PFSK-1 (cell line): ENCODE data around the gene SERPINB10.

Experiments
- FOXP2 ChIP-seq: optimal IDR thresholded peaks from 2 replicates; pipeline ENCODE3; 2011; ENCODE audit warnings: borderline replicate concordance, control low read depth, inconsistent platforms; ENCODE audit not compliant: insufficient read depth; ENCODE audit errors: extremely low read length, extremely low read depth
- POLR2AphosphoS5 ChIP-seq: IDR thresholded peaks from 2 replicates; pipeline ENCODE4 v1.6.1; 2012; ENCODE audit warnings: low read depth, mild to moderate bottlenecking, control low read depth, low read length, moderate library complexity
- REST ChIP-seq, 2 experiments: IDR thresholded peaks; 2 replicates each; pipeline versions ENCODE4 v1.6.1 to v1.8.0; 2011 to 2012; ENCODE audit warnings: low read depth in 2 of 2, low read length in 2 of 2, control low read depth in 1 of 2, inconsistent platforms in 1 of 2, mild to moderate bottlenecking in 1 of 2, moderate library complexity in 1 of 2; ENCODE audit not compliant: insufficient read depth in 1 of 2
- SIN3A ChIP-seq: IDR thresholded peaks from 2 replicates; pipeline ENCODE4 v1.6.1; 2012; ENCODE audit warnings: mild to moderate bottlenecking, low read length, moderate library complexity, borderline replicate concordance; ENCODE audit not compliant: insufficient read depth
- TAF1 ChIP-seq: IDR thresholded peaks from 2 replicates; pipeline ENCODE4 v1.6.1; 2012; ENCODE audit warnings: low read length, control low read depth, borderline replicate concordance; ENCODE audit not compliant: insufficient read depth

Gene SERPINB10

GRCh38 chr18:63878343-63878742 is 29.4 kb upstream of the SERPINB10 start:
- TF ChIP-seq SIN3A (no peak), POLR2AphosphoS5 (no peak), TAF1 (no peak), FOXP2 (no peak), REST (IDR thresholded peaks at IDR 0.05; ENCODE audit: insufficient read depth in 1 of 2, low read depth in 2 of 2, low read length in 2 of 2) (no peak)

GRCh38 chr18:63878925-63879324 is 28.8 kb upstream of the SERPINB10 start:
- no peak; the same call in 1 of the 2 replicates for TF ChIP-seq POLR2AphosphoS5
- no peak for TF ChIP-seq FOXP2

- TF ChIP-seq REST (IDR thresholded peaks at IDR 0.05; ENCODE audit: insufficient read depth in 1 of 2, low read depth in 2 of 2, low read length in 2 of 2) = no peak
- no peak for TF ChIP-seq TAF1
- TF ChIP-seq SIN3A = no peak
- no peak for TF ChIP-seq FOXP2
- TF ChIP-seq POLR2AphosphoS5 = no peak
These were observed 28.0 kb upstream of the SERPINB10 start for GRCh38 chr18:63879709-63880108.

- no peak for TF ChIP-seq POLR2AphosphoS5
- TF ChIP-seq REST (IDR thresholded peaks at IDR 0.05; ENCODE audit: insufficient read depth in 1 of 2, low read depth in 2 of 2, low read length in 2 of 2) = no peak
- TF ChIP-seq TAF1 = no peak
- no peak for TF ChIP-seq SIN3A
- no peak for TF ChIP-seq FOXP2
These were observed 25.9 kb upstream of the SERPINB10 start for GRCh38 chr18:63881851-63882250.

- TF ChIP-seq FOXP2 (no peak), REST (IDR thresholded peaks at IDR 0.05; ENCODE audit: insufficient read depth in 1 of 2, low read depth in 2 of 2, low read length in 2 of 2) (no peak), POLR2AphosphoS5 (no peak), TAF1 (no peak), SIN3A (no peak)
These were observed 25.2 kb upstream of the SERPINB10 start for GRCh38 chr18:63882333-63883141.
